NCI-H82 treated with DMSO at 0.1 percent for 48 hours (cell line): Measurements from ENCODE around the gene DOCK8.
"Not testable (repeated sequence)": the region's sequence is repeated elsewhere in the genome, so short reads cannot be mapped to it uniquely, and the experiment has no call there.

Experiments used
- DNase-seq: peaks from one replicate; lab custom pipeline; 2025; ENCODE audit not compliant: unreplicated experiment; lab: John Stamatoyannopoulos, UW

Gene DOCK8

DNA sequence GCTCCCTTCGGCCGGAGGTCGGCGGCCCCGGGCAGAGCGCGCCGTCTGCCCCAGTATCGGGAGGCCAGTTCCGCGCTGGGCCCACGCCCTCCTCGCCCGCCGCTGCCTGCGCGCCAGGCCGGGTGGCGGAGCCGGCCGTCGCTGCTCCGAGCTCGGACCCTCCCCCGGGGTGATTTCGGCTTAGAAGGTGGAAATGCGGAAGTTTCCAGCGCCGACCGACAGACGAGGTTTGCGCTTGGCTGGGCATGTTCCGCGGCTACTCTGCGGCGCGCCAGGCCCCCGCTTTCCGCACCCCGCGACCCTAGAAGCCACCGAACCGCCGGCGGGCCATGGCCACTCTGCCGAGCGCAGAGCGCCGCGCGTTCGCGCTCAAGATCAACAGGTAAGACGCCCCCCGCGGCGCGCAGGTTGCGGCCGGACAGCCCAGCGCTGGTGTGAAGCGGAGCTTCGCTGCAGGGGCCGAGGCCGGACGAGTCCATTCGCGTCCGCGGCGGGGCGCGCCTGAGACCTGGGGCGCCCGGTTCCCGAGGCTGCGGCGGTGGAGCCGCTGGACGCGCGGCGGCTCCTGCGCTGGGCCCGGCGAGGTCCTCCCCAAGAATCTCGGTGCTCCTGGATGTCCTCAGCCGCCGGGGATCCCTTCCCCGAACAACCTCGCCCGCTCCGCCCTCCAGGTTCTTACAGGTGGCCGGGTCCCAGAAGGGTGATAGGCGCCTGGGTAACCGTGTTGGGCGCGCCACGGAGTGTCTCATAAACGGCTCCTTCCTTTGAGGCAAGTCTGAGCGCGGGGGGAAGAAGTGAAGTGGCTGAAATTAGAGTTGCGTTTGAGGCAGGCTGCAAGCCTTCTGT, at the start of gene DOCK8:
Gene DOCK8 (plus strand): TSS at position 218 of the 846 bp plus-strand sequence. CDS start 112 bp downstream, at position 330.
- DNase-seq, result no peak

- DNase-seq, result not testable (repeated sequence)
These were observed 44.9 kb upstream of the DOCK8 start for GRCh38 chr9:169757-170156.

DNA sequence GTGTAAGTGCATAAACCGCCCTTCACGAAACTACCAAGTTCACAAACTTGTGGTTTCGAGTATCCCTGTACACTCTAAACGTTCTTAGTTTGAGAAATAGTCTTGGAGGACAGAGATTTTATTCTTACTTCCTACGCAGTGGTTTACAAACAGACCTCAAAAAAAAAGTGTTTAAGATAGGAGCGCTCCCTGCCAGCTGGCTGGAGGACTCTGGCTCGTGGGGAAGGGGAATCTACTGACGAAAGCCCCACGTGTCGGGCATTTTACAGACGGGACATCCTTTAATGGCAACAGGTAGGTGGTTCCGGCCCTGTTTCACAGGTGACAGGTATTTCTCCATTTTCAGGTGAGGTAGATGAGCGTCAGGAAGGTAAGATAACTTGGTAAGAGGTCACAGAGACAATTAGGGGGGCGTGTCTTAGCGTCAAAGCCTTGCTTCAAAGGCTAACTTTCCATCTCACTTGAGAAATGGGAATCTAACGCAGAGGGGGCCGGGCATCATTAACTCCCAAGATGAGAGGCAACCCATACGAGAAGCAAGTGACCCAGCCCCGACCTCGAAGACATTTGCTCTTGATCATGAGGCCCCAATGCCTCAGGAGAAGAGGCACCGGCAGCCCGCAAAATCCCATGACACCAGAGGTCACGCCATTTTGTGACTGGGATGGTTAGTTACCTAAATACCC, 36.4 kb upstream of the DOCK8 start:
- DNase-seq, result not testable (repeated sequence)

- not testable (repeated sequence) for DNase-seq
These were observed 35.7 kb upstream of the DOCK8 start, which contains the start of gene ZNG1A for GRCh38 chr9:178970-179383. ZNG1A (minus strand) TSS chr9:179056; CDS start chr9:178969, 87 bp downstream.

DNA sequence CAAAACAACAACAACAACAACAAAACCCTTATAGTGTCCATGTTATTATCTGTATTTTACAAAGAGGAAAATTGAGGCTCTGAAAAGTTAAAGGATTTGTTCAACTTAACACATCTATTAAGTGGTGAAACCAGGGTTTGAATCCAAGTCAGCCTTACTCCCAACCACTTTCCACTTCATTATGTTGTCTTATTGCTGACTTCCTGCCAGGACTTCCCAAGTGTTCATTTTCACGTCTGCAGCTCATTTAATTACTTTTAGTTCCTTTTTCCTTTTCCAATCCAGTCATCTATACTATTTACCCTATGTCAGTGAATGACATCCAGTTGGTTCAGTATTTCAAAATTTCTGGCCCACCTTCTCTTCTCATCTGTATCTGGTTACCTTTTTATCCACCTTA, 15.1 kb upstream of the DOCK8 start:
- not testable (repeated sequence) for DNase-seq

- no peak for DNase-seq
These were observed 8.2 kb upstream of the DOCK8 start for GRCh38 chr9:206481-206880.

- DNase-seq, result no peak
These were observed 5.4 kb upstream of the DOCK8 start for GRCh38 chr9:209143-209758.

DNA sequence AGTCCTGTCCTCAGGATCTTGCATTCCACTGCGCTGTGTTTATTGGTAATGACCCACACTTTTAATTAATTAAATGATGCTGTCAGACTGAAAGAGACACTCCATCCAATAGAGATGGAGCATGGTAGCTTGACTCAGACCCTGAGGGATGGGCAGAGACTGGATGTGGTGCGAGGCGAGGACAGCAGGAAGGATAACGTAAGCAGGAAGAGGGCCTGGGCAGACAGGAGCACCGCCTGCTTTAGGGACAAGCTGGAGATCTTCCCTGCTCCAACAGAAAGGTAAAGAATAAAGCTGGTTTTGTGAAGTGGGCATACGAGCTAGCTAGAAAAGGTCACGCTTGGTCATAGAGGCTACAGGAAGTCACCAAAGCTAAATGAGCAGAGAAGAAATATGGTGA, 3.6 kb upstream of the DOCK8 start:
- no peak for DNase-seq

DNA sequence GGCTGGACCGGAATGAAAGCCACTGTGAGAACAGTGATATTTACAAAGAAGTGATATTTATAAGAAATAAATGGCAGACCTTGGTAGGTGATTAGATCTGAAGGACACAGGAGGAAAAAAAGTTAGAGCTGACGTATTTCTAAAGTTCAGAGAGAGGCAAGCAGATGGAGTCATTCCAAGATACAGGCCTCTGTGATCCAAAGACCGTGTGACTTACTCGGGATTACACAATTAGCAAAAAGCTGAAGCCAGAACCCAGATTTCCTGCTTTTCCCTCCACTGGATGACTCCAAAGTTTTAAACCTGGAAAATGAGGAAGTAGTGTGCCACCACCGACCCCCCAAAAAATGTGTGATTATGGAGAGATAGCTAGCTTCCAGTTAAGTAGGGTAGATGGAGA, 3.1 kb upstream of the DOCK8 start:
- DNase-seq, result no peak

GRCh38 chr9:212297-212696, 2.4 kb upstream of the DOCK8 start:
- DNase-seq, result no peak

DNA sequence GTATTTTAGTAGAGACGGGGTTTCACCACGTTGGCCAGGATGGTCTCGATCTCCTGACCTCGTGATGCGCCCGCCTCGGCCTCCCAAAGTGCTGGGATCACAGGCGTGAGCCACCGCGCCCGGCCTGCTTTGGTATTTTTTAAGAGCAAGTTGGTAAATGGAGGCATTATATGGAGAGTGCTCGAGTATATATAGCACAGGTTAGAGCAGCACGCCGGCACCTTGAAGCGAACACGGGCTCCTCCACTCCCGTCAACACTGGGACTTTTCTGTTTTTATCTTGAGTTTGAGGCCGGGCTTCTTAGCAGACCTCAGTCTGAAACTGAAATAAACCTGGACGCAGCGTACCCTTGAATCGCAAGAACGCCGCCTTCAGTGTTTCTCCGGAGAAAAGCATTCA, 764 bp upstream of the DOCK8 start:
- DNase-seq, result not testable (repeated sequence)

DNA sequence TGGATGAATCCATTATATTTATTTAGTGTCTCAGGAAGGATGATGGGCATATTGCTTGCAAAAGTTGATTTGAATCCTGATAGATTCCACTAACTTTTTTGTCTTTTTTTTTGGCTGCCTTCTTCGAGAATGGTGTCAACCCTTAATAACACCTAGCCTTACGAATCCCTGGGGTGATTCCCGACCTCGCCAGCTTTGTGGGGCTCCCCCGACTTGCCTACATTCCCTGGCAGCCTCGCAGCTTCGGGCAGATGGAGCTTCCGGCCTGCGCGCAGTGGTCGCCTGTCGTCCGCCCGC, 366 bp upstream of the DOCK8 start:
- no peak for DNase-seq

GRCh38 chr9:215631-216155, 1.0 kb downstream of the DOCK8 start:
- no peak for DNase-seq

- DNase-seq, result no peak
These were observed 2.2 kb downstream of the DOCK8 start for GRCh38 chr9:216866-217265.

DNA sequence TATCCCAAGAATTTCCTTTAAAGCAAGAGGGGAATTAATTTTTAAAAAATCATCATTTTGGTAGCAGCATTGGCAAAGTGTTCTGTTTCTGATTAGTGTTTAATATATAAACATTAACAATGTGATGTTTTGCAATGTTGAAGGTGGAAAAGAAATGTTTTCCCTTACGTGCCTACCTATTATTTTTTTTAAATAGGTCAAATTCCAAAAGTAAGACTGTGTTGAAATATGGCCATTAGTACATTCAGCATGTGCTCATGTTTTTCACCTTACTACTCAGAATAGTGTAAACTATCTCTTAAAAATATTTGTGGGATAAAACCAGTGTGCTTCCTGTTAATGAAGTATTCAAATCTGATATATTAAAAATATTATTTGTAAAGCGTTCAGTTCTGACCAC, 3.3 kb downstream of the DOCK8 start:
- DNase-seq, result no peak

- DNase-seq, result not testable (repeated sequence)
These were observed 4.4 kb downstream of the DOCK8 start for GRCh38 chr9:219036-219435.

- DNase-seq, result no peak
These were observed 5.2 kb downstream of the DOCK8 start for GRCh38 chr9:219670-220365.

DNA sequence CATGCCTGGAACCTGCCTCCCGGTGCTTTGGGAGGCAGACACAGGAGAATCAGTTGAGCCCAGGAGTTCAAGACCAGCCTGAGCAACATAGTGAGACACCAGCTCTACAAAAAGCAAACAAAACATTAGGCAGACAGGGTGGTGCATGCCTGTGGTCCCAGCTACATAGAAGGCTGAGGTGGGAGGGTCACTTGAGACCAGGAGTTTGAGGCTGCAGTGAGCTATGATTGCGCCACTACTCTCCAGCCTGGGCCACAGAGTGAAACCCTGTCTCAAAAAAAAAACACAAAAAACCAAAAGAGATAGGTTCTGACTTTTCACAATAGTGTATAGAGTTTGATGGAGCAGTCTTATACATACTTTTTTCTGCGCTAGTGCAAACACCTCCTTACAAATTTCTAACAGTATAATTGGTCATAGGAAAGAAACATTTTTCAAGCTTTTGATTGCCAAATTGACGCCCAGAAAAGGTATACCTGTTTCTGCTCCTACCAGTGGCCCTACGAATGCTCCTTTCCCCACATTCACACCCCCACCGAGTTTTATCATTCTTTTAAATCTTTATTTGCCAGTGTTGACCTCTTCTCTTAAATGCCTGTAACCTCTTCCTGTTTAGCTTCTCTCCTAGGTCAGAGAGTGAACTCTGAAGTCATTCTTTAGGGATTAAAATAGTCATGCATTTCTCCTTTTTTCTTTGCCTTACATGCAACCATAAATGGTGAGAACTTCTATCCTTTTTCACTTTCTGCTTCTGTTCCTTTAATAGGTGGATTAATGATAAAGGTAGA, 7.5 kb downstream of the DOCK8 start:
- DNase-seq, result no peak

DNA sequence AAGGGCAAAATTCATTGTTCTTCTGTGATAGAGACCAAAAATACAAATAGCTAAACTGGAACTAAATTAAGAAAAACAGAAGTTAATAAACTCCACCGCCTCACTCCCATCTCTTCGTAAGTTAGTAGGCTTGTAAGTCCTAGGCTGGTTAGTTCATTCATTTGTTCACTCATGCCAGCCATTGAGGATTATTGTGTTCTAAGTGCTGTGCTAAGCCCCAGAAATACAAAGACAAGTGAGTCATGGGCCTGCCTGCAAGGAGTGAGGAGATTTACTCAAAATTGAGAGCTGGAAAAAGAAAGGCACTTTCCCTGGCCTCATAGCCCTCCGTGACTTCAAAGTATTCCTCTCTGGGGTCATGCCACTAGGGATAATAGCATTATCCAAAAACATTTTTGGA, 8.5 kb downstream of the DOCK8 start:
- no peak for DNase-seq

DNA sequence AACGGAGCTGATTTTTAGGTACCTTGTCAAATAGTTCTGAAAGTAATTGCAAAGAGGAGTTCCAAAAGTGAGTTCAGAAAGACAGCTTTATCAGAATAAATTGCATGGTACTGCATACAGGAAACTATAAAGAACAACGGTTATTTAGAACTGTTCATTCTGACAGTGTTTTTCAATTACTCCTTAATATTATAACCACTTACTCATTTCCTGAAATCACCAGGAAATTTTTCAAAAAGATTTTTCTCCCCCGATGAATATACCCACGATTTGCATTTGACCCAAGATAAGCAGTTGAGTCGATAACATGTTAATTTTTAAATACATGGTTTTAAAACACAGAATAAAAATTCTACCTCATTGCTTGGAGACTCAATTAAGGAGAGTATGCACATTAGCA, 9.4 kb downstream of the DOCK8 start:
- DNase-seq, result no peak
